ENCODE measurements around the gene CACNB1. TPM values are rescaled to one million over a fixed set of nuclear protein-coding genes. Genes with fewer than 3 reads are reported as not detected.

CACNB1 gene
- total RNA-seq, 2 donors from 2014 or later: 3.4 to 17.8 TPM

DNA sequence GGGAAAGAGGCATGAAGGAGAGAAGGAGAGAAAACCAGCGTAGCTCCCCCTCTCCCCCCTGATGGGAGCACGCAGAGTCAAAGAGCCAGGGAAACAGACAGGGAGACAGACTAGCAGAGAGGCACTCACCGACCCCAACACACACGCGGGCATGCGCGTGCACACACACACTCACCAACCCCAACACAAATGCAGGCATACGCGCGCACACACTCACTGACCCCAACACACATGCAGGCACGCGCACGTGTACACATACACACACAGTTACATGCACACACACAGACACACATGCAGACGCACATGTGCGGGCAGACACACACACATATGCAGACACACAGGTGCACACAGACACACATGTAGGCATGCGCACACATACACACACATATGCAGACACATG, 4.6 kb downstream of the CACNB1 start:
- no peak for DNase-seq (ENCODE audit: low spot score)
- no peaks in the 10 kb centered on the region for H3K27me3 ChIP-seq (replicated peaks; ENCODE audit: insufficient read depth)
- WGBS: 93% methylated on average over 16 of the region's 16 CpGs
- H3K4me3 ChIP-seq: no peak overlapping the region
- no peak overlapping the region for H3K27ac ChIP-seq
- H3K9me3 ChIP-seq: no peaks in the 10 kb centered on the region
- H3K4me1 ChIP-seq (replicated peaks): no peaks in the 10 kb centered on the region
- TF ChIP-seq, protein P1, sequence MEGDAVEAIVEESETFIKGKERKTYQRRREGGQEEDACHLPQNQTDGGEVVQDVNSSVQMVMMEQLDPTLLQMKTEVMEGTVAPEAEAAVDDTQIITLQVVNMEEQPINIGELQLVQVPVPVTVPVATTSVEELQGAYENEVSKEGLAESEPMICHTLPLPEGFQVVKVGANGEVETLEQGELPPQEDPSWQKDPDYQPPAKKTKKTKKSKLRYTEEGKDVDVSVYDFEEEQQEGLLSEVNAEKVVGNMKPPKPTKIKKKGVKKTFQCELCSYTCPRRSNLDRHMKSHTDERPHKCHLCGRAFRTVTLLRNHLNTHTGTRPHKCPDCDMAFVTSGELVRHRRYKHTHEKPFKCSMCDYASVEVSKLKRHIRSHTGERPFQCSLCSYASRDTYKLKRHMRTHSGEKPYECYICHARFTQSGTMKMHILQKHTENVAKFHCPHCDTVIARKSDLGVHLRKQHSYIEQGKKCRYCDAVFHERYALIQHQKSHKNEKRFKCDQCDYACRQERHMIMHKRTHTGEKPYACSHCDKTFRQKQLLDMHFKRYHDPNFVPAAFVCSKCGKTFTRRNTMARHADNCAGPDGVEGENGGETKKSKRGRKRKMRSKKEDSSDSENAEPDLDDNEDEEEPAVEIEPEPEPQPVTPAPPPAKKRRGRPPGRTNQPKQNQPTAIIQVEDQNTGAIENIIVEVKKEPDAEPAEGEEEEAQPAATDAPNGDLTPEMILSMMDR (IDR thresholded peaks at IDR 0.05): no peak
- TF ChIP-seq POLR2AphosphoS5 (IDR thresholded peaks at IDR 0.05) (no peak), POLR2A (IDR thresholded peaks at IDR 0.05) (no peak)
- no peaks in the 10 kb centered on the region for H3K36me3 ChIP-seq
- intact Hi-C loops (cut with DNase I): no loop called here

DNA sequence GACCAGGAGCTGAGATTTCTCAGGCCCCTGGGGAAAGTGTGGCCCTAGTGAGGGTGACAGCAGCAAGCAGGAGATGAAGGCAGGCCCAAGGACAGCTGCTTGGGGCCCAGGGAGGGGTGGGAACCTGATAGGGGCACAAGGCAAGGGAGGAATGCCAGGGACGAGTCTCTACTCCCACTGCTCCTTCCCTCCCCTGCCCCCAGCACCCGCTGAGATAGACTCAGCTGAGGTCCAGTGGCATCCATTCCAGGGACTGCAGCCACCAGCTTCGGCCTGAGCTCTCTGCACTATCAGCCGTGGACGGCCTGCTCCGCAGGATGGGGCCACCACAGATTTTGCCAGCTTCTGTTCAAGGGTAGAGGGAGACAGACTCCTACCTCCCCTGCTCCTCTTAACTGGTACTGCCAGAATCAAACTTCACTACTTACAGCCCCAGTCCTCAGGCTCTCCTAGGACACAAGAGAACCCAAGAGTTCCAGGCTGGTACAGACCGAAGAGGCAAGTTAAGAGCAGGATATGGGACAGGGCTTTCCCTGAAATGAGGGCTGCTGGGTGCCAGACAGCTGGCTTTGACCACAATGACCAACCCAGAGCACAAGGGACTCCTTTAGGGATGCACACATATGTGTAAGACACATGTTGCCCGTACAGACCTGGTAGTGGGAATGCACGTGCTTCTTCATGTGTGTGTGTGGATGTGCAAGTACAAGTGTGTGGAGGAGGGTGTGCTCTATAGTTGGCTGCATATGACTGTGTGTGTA, 5.5 kb downstream of the CACNB1 start:
- H3K27ac ChIP-seq: no peak overlapping the region
- intact Hi-C loops (cut with DNase I): no loop called here
- DNase-seq (ENCODE audit: low spot score): no peak
- no peaks in the 10 kb centered on the region for H3K36me3 ChIP-seq
- TF ChIP-seq, protein P1 (IDR thresholded peaks at IDR 0.05): no peak
- H3K9me3 ChIP-seq: no peaks in the 10 kb centered on the region
- 87% methylated on average over 9 of the region's 9 CpGs for WGBS
- no peaks in the 10 kb centered on the region for H3K27me3 ChIP-seq (replicated peaks; ENCODE audit: insufficient read depth)
- no peaks in the 10 kb centered on the region for H3K4me1 ChIP-seq (replicated peaks)
- no peak overlapping the region for H3K4me3 ChIP-seq

DNA sequence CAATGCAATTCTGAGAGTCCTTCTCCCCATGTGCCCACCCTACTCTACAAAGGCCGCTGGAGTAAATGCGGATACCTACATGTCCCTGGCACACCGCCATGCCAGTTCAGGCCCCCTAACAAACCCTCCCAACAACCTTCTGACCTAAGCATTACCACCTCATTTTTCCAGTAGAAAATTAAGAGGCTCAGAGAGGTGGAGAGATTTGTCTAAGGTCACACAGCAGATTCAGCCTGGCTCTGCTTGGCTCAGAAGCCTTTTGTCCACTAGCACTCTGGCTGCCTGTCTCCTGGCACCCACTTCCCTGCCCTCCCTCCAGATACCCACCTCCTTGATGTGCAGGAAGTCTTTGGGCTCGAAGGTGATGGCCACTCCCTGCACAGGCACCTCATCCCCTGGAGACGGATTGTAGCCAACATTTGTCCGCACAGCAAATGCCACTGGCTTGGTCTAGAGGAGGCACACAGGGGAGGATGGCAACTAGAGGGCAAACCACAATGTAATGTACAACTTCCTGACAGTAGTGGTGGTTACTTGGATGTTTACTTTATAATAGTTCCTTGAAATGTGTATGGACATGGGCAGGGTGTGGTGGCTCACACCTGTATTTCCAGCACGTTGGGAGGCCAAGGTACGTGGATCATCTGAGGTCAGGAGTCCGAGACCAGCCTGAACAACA, 10.2 kb downstream of the CACNB1 start:
- no peaks in the 10 kb centered on the region for H3K36me3 ChIP-seq
- H3K4me1 ChIP-seq (replicated peaks): no peaks in the 10 kb centered on the region
- intact Hi-C loops (cut with DNase I): no loop called here
- TF ChIP-seq POLR2A (IDR thresholded peaks at IDR 0.05): no peak
- TF ChIP-seq, protein P1 (IDR thresholded peaks at IDR 0.05): no peak
- no peak for TF ChIP-seq POLR2AphosphoS5 (IDR thresholded peaks at IDR 0.05)
- no peak for DNase-seq (ENCODE audit: low spot score)
- WGBS: 87% methylated on average over 9 of the region's 9 CpGs
- no peak overlapping the region for H3K27ac ChIP-seq
- H3K4me3 ChIP-seq: no peak overlapping the region
- H3K27me3 ChIP-seq (replicated peaks; ENCODE audit: insufficient read depth): no peaks in the 10 kb centered on the region
- no peaks in the 10 kb centered on the region for H3K9me3 ChIP-seq

DNA sequence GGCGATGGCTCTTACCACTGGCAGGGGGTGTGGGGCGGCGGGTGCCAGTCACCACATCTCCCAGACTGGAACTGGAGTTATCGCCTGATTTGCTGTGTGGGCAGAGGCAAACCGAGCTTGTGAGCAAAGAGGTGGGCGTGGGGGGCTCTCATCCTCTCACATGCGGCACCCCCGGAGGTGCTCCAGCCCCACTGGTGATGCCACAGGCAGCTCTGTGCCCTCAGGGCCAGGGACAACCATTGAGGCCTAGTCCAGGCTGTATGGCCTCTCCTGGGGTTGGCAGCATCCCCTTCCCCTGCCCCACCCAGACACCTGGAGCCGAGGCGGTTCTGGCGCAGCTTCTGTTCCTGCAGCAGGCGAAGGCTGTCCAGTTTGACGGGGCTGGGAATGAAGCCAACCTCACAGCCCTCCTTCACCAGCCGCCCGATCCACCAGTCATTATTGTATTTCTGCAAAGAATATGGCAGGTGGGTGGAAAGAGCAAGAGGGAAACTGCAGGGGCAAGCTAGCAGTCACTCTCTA, 10.9 kb downstream of the CACNB1 start:
- Histone ChIP-seq H3K36me3 (no peaks in the 10 kb centered on the region), H3K27me3 (replicated peaks; ENCODE audit: insufficient read depth) (no peaks in the 10 kb centered on the region), H3K27ac (no peak overlapping the region), H3K9me3 (no peaks in the 10 kb centered on the region), H3K4me3 (no peak overlapping the region), H3K4me1 (replicated peaks) (no peaks in the 10 kb centered on the region)
- 67% methylated on average over 15 of the region's 15 CpGs for WGBS
- intact Hi-C loops (cut with DNase I): no loop called here
- TF ChIP-seq, protein P1 (IDR thresholded peaks at IDR 0.05): no peak
- no peak for TF ChIP-seq POLR2AphosphoS5 (IDR thresholded peaks at IDR 0.05)
- no peak for TF ChIP-seq POLR2A (IDR thresholded peaks at IDR 0.05)
- no peak for DNase-seq (ENCODE audit: low spot score)
